Natural killer cell treated with Interleukin-12 subunit alpha and Interleukin-12 subunit beta and Interleukin-15 and Interleukin-18, amount 100 ng/mL, for 72 hours (primary cell): ENCODE measurements around the gene PTDSS2. TPM values are rescaled to one million over a fixed set of nuclear protein-coding genes. Genes with fewer than 3 reads are reported as not detected.

Source experiments
- ATAC-seq, 2 donors: fragments of 150-1000 bp; cut with Tn5 transposase in 1 of 2; sonication (Bioruptor Pico), chemical (Tn5 transposase) in 1 of 2; 2 replicates each; pipeline ENCODE4 v1.10.0; 2021
- DNase-seq: peaks from one replicate; pipeline ENCODE4 v3.0.0; 2022; ENCODE audit warnings: low spot score
- H3K27ac Mint-ChIP-seq, 2 donors: 1 replicate in 1 of 2; 2 replicates in 1 of 2; pipeline ENCODE4 v1.8.0; 2022; ENCODE audit warnings: mixed read lengths in 2 of 2, mild to moderate bottlenecking in 1 of 2, moderate library complexity in 1 of 2
- H3K27me3 Mint-ChIP-seq, 2 donors: 1 replicate in 1 of 2; 2 replicates in 1 of 2; pipeline ENCODE4 v1.8.0; 2022; ENCODE audit warnings: mixed read lengths in 2 of 2
- H3K36me3 Mint-ChIP-seq: one replicate; pipeline ENCODE4 v1.8.0; 2022; ENCODE audit warnings: mixed read lengths
- H3K4me1 Mint-ChIP-seq, 2 donors: 1 replicate in 1 of 2; 2 replicates in 1 of 2; pipeline ENCODE4 v1.8.0; 2022; ENCODE audit warnings: low read depth in 2 of 2, mixed read lengths in 2 of 2, mild to moderate bottlenecking in 1 of 2
- H3K4me3 Mint-ChIP-seq: one replicate; pipeline ENCODE4 v1.8.0; 2022; ENCODE audit warnings: mixed read lengths
- H3K9me3 Mint-ChIP-seq: 2 replicates; pipeline ENCODE4 v1.8.0; 2022; ENCODE audit warnings: mixed read lengths
- total RNA-seq, 2 donors: library from RNA; stranded (reverse); gene quantifications; one replicate each; pipeline ENCODE4 v1.2.3, GENCODE V29; 2022

The PTDSS2 gene
- total RNA-seq, 2 donors from 2014 or later = 20.6 to 56.9 TPM

GRCh38 chr11:528166-528814, 78.2 kb downstream of the PTDSS2 start:
- no peaks in the 10 kb centered on the region for H3K4me1 Mint-ChIP-seq
- no peaks in the 10 kb centered on the region for H3K27me3 Mint-ChIP-seq
- no peaks in the 10 kb centered on the region for H3K36me3 Mint-ChIP-seq
- H3K27ac Mint-ChIP-seq = no peak overlapping the region
- no peak for ATAC-seq
- no peak overlapping the region for H3K4me3 Mint-ChIP-seq
- no peaks in the 10 kb centered on the region for H3K9me3 Mint-ChIP-seq
- DNase-seq = no peak

GRCh38 chr11:528815-529727, 79.0 kb downstream of the PTDSS2 start:
- Mint-ChIP-seq H3K36me3 (no peaks in the 10 kb centered on the region), H3K27me3 (no peaks in the 10 kb centered on the region), H3K4me1 (no peaks in the 10 kb centered on the region), H3K27ac (no peak overlapping the region), H3K4me3 (no peak overlapping the region), H3K9me3 (no peaks in the 10 kb centered on the region)
- no peak for ATAC-seq
- no peak for DNase-seq

- no peaks in the 10 kb centered on the region for H3K9me3 Mint-ChIP-seq
- ATAC-seq (no peak), DNase-seq (no peak)
- no peaks in the 10 kb centered on the region for H3K36me3 Mint-ChIP-seq
- H3K27me3 Mint-ChIP-seq = no peaks in the 10 kb centered on the region
- no peak overlapping the region for H3K27ac Mint-ChIP-seq
- H3K4me3 Mint-ChIP-seq = no peak overlapping the region
- no peaks in the 10 kb centered on the region for H3K4me1 Mint-ChIP-seq
Measured at GRCh38 chr11:529728-530411, 79.8 kb downstream of the PTDSS2 start.

DNA sequence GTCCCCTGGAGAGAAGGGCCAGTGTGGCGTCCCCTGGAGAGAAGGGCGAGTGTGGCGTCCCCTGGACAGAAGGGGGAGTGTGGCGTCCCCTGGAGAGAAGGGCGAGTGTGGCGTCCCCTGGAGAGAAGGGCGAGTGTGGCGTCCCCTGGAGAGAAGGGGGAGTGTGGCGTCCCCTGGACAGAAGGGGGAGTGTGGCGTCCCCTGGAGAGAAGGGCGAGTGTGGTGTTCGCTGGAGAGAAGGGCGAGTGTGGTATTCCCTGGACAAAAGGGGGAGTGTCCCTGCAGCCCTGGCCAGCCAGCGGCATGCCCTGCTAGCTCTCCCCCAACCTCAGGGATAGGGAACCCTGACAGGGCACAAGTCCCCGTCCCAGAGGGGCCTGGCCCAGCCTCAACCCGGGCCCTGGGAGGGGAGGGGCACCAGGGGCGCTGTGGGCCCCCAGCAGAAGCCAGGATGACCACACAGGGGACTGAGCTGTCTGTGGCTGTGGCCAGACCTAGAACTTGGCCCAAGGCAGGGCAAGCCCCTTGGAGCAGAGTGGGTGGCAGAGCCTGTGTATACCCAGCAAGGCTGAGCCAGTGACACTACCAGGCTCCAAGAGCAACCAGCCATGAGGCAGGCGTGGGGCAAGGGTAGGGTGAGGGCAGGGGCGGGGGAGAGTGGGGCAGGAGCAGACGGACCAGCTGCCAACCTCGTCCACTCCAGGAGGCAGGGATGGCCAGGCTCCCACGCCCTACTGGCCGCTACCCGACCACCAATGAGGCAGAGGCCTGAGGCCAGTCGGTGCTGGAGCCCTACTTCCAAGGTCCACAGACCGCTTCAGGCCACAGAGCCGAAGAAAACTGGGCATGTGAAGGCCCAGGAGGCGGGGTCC, 81.1 kb downstream of the PTDSS2 start:
- peaks cover 2 to 3% of the 10 kb centered on the region in 2 donors for H3K4me1 Mint-ChIP-seq
- no peaks in the 10 kb centered on the region for H3K27me3 Mint-ChIP-seq
- H3K27ac Mint-ChIP-seq = no peak overlapping the region
- no peaks in the 10 kb centered on the region for H3K36me3 Mint-ChIP-seq
- ATAC-seq = no peak
- H3K9me3 Mint-ChIP-seq = no peaks in the 10 kb centered on the region
- H3K4me3 Mint-ChIP-seq = no peak overlapping the region
- DNase-seq = no peak

DNA sequence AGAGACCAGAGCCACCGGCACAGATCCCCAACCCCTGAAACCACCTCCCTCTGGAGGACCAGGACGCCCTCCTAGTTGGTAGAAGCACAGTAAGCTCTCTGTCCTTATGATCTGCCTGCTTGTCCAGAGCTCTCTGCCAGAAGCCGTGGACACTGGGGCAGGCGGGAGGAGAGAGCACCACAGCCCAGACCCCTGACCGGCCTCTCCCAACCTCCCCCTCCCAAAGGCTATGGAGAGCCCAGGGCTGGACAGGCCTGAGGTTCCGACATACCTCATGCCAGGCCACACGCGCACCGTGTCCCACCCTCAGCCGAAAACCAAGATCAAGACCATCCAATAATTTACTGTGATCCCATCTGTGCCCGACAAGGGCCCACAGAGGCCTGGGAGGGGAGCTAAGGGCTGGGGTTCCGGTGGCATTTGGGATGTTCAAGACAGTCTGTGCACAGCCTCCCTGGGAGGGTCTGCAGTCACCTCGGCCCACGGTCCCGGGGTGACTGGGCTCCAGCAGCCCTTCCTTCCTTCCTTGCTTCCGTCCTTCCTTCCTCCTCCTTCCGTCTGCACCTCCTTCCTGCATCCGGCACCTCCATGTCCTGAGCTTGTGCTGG, 81.9 kb downstream of the PTDSS2 start:
- H3K4me3 Mint-ChIP-seq = no peak overlapping the region
- H3K4me1 Mint-ChIP-seq = peaks cover 5% of the 10 kb centered on the region in 2 donors
- H3K27ac Mint-ChIP-seq = no peak overlapping the region
- H3K9me3 Mint-ChIP-seq = no peaks in the 10 kb centered on the region
- DNase-seq (no peak), ATAC-seq (no peak)
- no peaks in the 10 kb centered on the region for H3K36me3 Mint-ChIP-seq
- no peaks in the 10 kb centered on the region for H3K27me3 Mint-ChIP-seq

DNA sequence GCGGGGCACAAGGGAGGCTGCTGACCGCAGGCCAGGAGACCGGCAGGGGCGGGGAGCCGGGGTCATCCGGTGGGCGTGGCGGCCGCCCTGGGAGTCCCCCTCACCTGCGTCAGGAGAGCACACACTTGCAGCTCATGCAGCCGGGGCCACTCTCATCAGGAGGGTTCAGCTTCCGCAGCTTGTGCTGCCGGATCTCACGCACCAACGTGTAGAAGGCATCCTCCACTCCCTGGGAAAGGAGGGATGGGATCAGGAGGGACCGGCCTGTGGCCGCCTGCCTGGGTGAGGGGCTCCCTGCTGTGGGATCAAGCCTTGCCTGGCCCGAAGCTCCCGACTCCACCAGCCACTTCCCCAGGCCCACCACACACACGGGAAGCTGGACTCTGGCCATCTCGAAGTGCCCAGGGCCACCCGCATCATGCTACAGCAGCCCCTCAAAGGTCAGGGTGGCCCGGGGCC, 82.5 kb downstream of the PTDSS2 start:
- no peaks in the 10 kb centered on the region for H3K9me3 Mint-ChIP-seq
- H3K4me3 Mint-ChIP-seq = no peak overlapping the region
- no peaks in the 10 kb centered on the region for H3K27me3 Mint-ChIP-seq
- no peaks in the 10 kb centered on the region for H3K36me3 Mint-ChIP-seq
- DNase-seq = no peak
- H3K27ac Mint-ChIP-seq = no peak overlapping the region
- H3K4me1 Mint-ChIP-seq = peaks cover 5 to 7% of the 10 kb centered on the region in 2 donors
- ATAC-seq = no peak

GRCh38 chr11:532986-533585, 83.0 kb downstream of the PTDSS2 start:
- no peaks in the 10 kb centered on the region for H3K27me3 Mint-ChIP-seq
- peaks cover 5 to 10% of the 10 kb centered on the region in 2 donors for H3K4me1 Mint-ChIP-seq

DNA sequence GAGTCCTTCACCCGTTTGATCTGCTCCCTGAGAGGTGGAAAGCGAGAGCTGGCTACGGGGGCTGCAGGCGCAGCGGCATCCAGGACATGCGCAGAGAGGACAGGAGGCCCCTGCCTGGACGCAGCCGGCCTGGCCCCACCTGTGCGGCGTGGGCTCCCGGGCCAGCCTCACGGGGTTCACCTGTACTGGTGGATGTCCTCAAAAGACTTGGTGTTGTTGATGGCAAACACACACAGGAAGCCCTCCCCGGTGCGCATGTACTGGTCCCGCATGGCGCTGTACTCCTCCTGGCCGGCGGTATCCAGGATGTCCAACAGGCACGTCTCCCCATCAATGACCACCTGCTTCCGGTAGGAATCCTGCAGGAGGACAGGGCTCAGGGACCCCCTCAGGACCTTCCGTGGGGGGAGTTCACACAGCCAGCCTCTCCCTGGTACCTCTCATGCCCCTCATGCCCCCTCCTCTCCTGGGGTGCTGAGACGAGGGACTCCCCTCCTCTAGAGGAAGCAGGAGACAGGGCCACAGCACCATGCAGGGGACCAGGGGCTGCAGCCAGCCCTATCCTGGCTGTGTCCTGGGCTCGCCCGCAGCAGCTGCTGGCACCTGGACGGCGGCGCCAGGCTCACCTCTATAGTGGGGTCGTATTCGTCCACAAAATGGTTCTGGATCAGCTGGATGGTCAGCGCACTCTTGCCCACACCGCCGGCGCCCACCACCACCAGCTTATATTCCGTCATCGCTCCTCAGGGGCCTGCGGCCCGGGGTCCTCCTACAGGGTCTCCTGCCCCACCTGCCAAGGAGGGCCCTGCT, 83.7 kb downstream of the PTDSS2 start:
- Mint-ChIP-seq H3K27me3 (no peaks in the 10 kb centered on the region), H3K9me3 (no peaks in the 10 kb centered on the region), H3K36me3 (no peaks in the 10 kb centered on the region), H3K4me1 (peaks cover 5 to 10% of the 10 kb centered on the region in 2 donors), H3K27ac (no peak overlapping the region), H3K4me3 (no peak overlapping the region)
- DNase-seq = no peak
- no peak for ATAC-seq

More at GRCh38 chr11:532986-533585, 83.0 kb downstream of the PTDSS2 start:
- H3K9me3 Mint-ChIP-seq = no peaks in the 10 kb centered on the region
- no peak for ATAC-seq
- no peaks in the 10 kb centered on the region for H3K36me3 Mint-ChIP-seq
- no peak for DNase-seq
- no peak overlapping the region for H3K4me3 Mint-ChIP-seq
- no peak overlapping the region for H3K27ac Mint-ChIP-seq

DNA sequence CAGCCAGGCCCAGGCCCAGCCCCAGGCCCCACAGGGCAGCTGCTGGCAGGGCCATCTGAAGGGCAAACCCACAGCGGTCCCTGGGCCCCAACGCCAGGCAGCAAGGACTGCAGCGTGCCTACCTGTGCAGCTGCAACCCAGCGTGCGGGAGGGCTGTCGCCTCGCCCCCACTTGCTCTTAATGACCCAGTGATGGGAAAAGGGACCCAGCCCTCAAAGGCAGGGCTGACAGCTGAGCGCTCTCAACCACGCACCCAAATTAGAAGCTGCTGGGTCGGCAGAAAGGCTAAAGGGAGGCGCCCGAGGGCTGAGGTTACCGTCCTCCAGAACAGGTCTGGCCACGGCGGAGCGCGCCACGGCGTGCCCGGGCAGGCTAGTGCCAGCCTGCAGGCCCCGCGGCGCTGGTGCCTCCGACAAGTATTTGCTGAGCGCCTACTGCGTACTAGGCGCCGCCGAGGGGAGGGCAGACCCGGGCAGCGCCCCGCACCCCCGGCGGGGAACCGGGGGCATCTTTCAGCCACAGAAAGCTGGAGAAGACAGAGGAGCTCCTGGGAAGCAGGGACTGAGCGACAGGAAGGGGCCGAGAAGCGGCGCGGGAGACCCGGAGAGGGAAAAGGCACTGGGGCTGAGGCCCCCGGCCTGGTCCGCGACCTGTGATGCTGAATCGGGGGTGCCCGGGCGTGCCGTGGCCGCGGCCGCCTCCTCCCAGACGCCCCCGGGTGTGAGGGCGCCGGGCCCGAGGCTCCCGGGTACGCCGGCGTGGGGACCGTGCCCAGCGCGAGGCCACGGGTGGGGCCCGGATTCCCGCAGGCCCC, 84.5 kb downstream of the PTDSS2 start:
- Mint-ChIP-seq H3K4me1 (peaks cover 5 to 10% of the 10 kb centered on the region in 2 donors), H3K27me3 (no peaks in the 10 kb centered on the region), H3K9me3 (no peaks in the 10 kb centered on the region), H3K36me3 (no peaks in the 10 kb centered on the region), H3K4me3 (peak overlapping the region; percentile 66), H3K27ac (no peak overlapping the region)
- no peak for DNase-seq
- ATAC-seq = peak in 1 of 2 donors; percentile 0

DNA sequence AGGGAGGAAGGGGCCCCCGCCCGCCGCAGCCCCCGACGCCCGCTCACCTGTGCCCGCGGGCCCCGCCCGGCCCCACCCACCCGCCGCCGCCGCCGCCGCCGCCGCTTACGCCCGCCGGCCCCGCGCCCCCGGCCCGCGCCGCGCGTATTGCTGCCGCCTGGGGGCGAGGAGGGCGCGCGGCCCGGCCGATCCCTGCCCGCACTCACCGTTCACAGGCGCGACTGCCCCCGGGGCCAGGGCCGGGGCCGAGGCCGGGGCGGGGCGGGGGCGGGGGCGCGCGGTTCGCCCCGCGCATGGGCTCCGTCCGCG, 85.1 kb downstream of the PTDSS2 start:
- DNase-seq = no peak
- H3K4me1 Mint-ChIP-seq = peaks cover 5 to 10% of the 10 kb centered on the region in 2 donors

GRCh38 chr11:535519-536454, 85.7 kb downstream of the PTDSS2 start, which contains the start of gene HRAS:
TSS of gene HRAS (minus strand) at chr11:535576.
- peak; percentile 98 for DNase-seq
- H3K36me3 Mint-ChIP-seq = no peaks in the 10 kb centered on the region
- no peaks in the 10 kb centered on the region for H3K27me3 Mint-ChIP-seq
- H3K27ac Mint-ChIP-seq = peak within 1 kb of the TSS; percentile 75 to 81
- peak; percentile 93 to 96 for ATAC-seq
- no peaks in the 10 kb centered on the region for H3K9me3 Mint-ChIP-seq
- H3K4me3 Mint-ChIP-seq = peak within 1 kb of the TSS; percentile 91
- peaks cover 5 to 10% of the 10 kb centered on the region in 2 donors for H3K4me1 Mint-ChIP-seq

More for the DNA sequence above, 85.1 kb downstream of the PTDSS2 start:
- Mint-ChIP-seq H3K4me3 (no peak overlapping the region), H3K36me3 (no peaks in the 10 kb centered on the region), H3K27ac (no peak overlapping the region), H3K27me3 (no peaks in the 10 kb centered on the region), H3K9me3 (no peaks in the 10 kb centered on the region)
- ATAC-seq = no peak
